Ishikawa (cell line): ENCODE data around the gene PHF2.

Experiments used
- CEBPB ChIP-seq: IDR thresholded peaks from 2 replicates; pipeline ENCODE4 v1.6.1; 2012
- CREB1 ChIP-seq: IDR thresholded peaks from 2 replicates; pipeline ENCODE4 v1.6.1; 2012; ENCODE audit warnings: low read depth
- EGR1 ChIP-seq: IDR thresholded peaks from 2 replicates; pipeline ENCODE4 v1.6.1; 2012
- EP300 ChIP-seq: IDR thresholded peaks from 2 replicates; pipeline ENCODE4 v1.6.1; 2012; ENCODE audit warnings: borderline replicate concordance
- FOXM1 ChIP-seq: IDR thresholded peaks from 2 replicates; pipeline ENCODE4 v1.6.1; 2012; ENCODE audit warnings: low read depth, borderline replicate concordance
- MAX ChIP-seq: IDR thresholded peaks from 2 replicates; pipeline ENCODE4 v1.6.1; 2012
- NFIC ChIP-seq: IDR thresholded peaks from 2 replicates; pipeline ENCODE4 v1.6.1; 2012
- RAD21 ChIP-seq: IDR thresholded peaks from 2 replicates; pipeline ENCODE4 v1.6.1; 2012; ENCODE audit warnings: low read depth
- REST ChIP-seq: IDR thresholded peaks from 2 replicates; pipeline ENCODE4 v1.6.1; 2012; ENCODE audit warnings: low read depth, mild to moderate bottlenecking
- TAF1 ChIP-seq: IDR thresholded peaks from 2 replicates; pipeline ENCODE4 v1.6.1; 2012; ENCODE audit warnings: low read depth, mild to moderate bottlenecking
- TCF12 ChIP-seq: IDR thresholded peaks from 2 replicates; pipeline ENCODE4 v1.6.1; 2012; ENCODE audit warnings: low read depth
- TEAD4 ChIP-seq: IDR thresholded peaks from 2 replicates; pipeline ENCODE4 v1.6.1; 2012
- USF1 ChIP-seq: IDR thresholded peaks from 2 replicates; pipeline ENCODE4 v1.6.1; 2012
- YY1 ChIP-seq: IDR thresholded peaks from 2 replicates; pipeline ENCODE4 v1.6.1; 2012; ENCODE audit warnings: low read depth
- ZBTB7A ChIP-seq: IDR thresholded peaks from 2 replicates; pipeline ENCODE4 v1.6.1; 2012; ENCODE audit warnings: low read depth

Gene PHF2

GRCh38 chr9:93684161-93684765 lies 107.9 kb downstream of the PHF2 start:
- TF ChIP-seq EGR1 (no peak), CEBPB (no peak), TEAD4 (no peak), MAX (no peak), EP300 (no peak), YY1 (no peak), RAD21 (no peak), CREB1 (no peak), ZBTB7A (no peak), TCF12 (no peak), FOXM1 (no peak), REST (no peak)

- TF ChIP-seq FOXM1, result no peak
- no peak for TF ChIP-seq REST
- TF ChIP-seq EGR1, result no peak
- no peak for TF ChIP-seq ZBTB7A
- no peak for TF ChIP-seq NFIC
- TF ChIP-seq USF1, result no peak
- TF ChIP-seq TCF12, result no peak
- no peak for TF ChIP-seq CEBPB
- no peak for TF ChIP-seq EP300
- no peak for TF ChIP-seq TAF1
- no peak for TF ChIP-seq RAD21
- no peak for TF ChIP-seq MAX
- no peak for TF ChIP-seq CREB1
These were observed 108.6 kb downstream of the PHF2 start for GRCh38 chr9:93684806-93685543.

GRCh38 chr9:93686127-93686879 lies 109.9 kb downstream of the PHF2 start:
- TF ChIP-seq MAX, result no peak
- TF ChIP-seq CEBPB, result no peak
- TF ChIP-seq CREB1, result no peak
- TF ChIP-seq ZBTB7A, result no peak
- TF ChIP-seq TEAD4, result no peak
- TF ChIP-seq USF1, result no peak
- TF ChIP-seq TCF12, result no peak
- TF ChIP-seq FOXM1, result no peak
- no peak for TF ChIP-seq REST
- TF ChIP-seq EGR1, result no peak
- no peak for TF ChIP-seq NFIC
- TF ChIP-seq EP300, result no peak
- no peak for TF ChIP-seq TAF1
- TF ChIP-seq YY1, result no peak
- no peak for TF ChIP-seq RAD21
